Activated CD4-positive, alpha-beta T cell treated with anti-CD3 and anti-CD28 coated beads, Interleukin-2, Interleukin-6, amounts not matched to agents 100 ng/mL and 50 ng/mL, durations not matched to agents 16 hours and 8 hours (primary cell): ENCODE results near the gene ITGB8.

Experiments used
- DNase-seq: peaks from one replicate; pipeline ENCODE4 v3.0.0-alpha.2; 2020

The ITGB8 gene

DNA sequence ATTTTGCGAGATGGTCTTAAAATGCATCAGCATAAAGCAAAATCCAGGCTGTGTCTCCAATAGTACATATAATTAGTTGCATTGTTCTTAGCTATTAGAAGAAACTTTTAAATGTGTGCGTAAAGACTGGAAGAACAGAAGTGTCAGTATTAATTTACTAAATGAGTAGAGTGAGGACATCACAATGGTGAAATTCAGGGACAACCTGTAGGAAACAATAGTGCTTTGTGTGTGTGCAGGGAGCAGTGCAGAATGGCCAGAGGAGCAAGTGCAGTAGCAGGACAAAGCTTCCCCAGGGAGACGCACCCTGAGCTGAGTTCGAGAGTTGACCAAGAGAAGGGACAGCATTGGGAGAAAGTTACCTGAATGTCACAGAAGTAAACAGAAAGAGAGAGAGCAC, 13.7 kb downstream of the ITGB8 start:
- no peak for DNase-seq

- DNase-seq: no peak
Observed at GRCh38 chr7:20346577-20346976, 15.9 kb downstream of the ITGB8 start.

DNA sequence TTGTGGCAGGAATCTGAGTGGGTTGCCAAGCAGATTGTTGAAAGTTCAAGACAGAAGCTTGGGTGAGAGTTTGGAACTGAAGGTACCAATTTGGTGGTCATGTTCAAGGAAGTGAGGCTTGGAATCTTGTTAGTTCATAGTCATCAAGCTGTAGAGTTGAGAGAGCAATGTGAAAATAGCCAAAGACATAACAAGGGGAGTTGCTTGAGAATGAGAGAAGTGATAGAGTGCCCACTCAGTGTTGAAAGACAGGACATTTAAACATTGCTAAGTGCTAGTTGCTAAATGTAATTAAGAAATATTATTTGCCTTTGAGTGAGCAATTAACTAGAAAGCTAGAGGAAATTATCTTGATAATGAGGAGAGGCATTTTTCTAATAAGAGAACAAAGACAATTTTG, 17.0 kb downstream of the ITGB8 start:
- DNase-seq: no peak

DNA sequence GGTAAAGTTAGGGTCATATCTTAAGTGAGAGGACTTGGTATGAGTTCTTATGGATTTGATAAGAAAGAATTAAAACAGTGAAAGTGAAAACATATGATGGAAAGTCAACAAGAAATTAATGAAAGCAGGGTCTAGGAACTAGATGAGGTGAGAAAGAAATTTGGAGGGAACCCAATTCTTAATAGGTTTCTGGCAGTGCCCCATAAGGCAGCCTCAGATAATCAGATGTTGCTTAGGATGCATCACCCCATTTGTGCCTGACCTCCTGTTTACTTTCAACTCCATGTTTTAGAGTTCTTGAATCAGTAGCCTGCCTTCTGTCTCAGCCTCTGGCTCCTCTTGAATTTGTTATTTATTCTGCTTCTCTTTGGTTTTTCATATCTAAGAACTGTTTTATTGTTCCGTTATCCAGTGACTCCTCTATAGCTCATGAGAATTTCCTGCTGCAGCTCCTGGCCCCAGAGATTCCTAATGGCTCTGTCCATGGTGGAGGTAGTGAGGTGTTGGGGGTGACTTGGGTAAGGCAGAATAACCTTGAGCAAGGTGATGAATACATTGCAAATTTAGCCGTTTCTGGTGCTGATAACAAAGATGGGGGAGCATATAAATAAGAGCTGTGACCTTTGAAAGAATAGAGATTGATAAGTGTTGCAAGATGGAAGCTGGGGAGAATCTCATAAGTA, 17.6 kb downstream of the ITGB8 start:
- no peak for DNase-seq

- DNase-seq: no peak
Observed at GRCh38 chr7:20350518-20350951, 19.8 kb downstream of the ITGB8 start.

DNA sequence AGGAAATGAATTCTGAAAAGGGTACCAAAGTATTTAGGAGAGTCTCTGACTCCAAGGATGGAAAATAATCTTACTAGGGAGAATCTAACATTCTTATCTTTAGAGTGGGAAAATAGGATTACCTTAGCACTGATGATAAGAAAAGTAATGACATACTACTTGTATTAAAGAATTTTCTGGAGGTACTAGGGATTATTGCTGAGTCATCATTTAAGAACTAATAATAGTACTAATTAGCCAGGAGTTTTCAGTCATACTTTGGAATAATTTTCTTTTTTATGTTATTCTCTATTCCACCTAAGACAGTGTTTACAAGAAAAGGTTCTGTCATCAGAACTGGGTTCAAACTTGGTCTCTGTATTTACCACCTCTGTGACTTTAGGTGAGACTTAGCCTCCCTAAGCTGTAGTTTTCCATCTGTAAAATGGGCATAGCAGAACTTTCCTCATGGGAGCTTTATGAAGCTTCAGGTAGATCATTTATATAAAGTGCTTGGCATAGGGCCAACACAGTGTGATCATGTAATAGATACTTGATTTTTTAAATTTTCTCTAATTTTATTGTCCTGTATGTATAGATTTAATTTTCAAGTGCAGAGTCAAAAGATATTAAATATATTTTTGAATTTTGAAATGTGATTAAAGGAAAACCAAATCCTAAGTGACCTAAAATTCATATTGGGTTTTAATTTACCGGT, 20.4 kb downstream of the ITGB8 start:
- no peak for DNase-seq

DNA sequence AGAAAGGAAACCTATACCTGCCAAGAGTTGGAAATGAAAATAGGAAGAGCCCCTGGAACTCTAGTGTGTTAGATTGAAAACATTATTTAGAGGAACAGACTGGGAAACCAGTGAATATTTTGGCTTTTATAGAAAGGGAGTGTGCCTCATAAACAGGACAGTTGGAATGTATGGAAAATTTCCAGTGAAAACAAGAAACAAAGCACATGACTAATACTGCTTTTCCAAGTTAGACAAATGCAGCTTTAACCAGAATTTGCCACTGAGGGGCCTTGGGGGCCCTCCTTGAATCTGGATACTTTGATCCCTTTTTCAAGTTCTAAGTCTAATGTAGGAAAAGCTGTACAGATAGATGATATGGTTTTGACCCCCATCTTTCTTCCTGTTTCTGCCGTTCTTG, 21.2 kb downstream of the ITGB8 start:
- DNase-seq: no peak

DNA sequence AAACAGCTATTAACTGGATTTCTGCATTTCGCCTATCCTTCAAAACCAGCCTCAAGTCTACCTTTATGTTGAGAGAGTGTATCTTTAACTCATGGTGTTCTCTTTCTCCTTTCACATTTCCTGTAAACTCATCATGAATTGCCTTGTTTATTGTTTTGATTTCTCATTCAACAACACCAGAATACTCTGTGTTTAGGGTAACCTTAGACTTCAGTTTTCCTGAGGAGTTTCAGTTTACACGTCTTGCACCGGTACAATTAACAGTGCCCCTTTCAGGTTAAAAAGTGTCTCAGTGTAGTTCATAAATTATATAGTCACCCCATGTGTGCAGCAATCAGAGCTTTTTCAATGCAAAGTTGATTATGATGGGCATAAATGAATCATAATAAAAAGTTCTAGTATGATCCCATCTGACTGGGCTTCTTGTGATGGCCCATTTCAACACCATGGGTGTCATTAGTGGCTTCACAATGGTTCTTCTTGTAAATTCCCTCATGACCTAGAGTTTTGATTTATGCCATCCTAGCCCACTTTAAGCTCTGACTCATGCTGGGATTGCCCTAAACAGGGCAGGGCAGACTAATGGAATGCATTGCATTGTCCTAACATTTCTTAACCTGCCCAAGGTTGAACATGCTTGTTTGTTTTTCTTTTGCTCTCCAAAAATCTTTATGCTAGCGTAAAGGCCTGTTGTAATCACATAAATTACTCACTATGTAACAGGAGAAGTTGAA, 22.0 kb downstream of the ITGB8 start:
- DNase-seq: no peak

GRCh38 chr7:20354610-20355528, 24.2 kb downstream of the ITGB8 start:
- no peak for DNase-seq

- no peak for DNase-seq
Observed at GRCh38 chr7:20358106-20358505, 27.4 kb downstream of the ITGB8 start.

DNA sequence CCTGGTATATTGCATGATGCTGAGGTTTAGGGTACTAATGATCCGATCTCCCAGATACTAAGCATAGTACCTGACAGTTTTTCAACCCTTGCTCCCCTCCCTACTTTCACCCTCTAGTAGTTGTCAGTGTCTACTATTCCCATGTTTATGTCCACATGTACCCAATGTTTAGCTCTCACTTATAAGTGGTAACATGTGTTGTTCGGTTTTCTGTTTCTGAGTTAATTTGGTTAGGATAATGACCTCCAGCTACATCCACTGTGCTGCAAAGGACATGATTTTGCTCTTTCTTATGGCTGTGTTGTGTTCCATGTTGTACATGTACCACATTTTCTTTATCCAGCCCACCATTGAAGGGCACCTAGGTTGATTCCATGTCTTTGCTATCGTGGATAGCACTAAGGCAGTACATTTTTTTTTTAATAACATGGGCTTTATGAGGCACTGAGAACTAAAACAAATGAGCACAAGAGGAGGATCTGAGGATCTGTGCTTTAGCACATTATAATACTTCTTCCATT, 28.1 kb downstream of the ITGB8 start:
- no peak for DNase-seq

- no peak for DNase-seq
Observed at GRCh38 chr7:20359341-20359963, 28.8 kb downstream of the ITGB8 start.

DNA sequence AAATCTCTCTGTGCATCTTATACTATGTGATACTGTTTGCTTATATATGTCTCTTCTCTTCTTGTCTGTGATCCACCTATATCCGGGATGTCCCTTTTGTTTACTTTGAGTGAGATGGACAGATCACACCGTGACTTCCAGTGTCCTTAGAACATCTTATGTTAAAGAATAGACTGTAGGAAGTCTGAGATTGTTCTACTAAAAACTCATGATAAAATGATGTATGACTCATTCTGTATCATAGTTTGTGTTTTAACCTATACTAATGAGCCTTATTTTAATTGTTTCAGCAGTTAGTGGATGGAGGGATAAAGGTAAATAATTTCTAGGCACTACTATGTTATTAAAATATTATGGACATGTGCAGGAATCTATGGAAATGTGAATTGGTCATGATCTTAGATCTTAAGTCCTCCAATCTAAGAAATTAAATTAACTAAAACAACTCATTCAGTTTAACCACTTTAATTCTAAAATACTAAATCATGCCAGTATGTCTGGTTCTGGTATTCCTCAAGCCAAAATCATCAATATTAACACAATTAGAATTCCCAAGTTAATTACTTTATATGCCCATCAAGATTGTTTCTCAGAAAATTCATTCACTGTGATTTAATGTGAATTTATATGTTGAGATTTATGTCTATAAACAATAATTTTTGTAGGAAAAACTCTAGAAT, 32.0 kb downstream of the ITGB8 start:
- no peak for DNase-seq

GRCh38 chr7:20364571-20365196, 34.0 kb downstream of the ITGB8 start:
- no peak for DNase-seq

GRCh38 chr7:20365486-20365885, 34.8 kb downstream of the ITGB8 start:
- DNase-seq: no peak

- DNase-seq: no peak
Observed at GRCh38 chr7:20374399-20374798, 43.7 kb downstream of the ITGB8 start.

DNA sequence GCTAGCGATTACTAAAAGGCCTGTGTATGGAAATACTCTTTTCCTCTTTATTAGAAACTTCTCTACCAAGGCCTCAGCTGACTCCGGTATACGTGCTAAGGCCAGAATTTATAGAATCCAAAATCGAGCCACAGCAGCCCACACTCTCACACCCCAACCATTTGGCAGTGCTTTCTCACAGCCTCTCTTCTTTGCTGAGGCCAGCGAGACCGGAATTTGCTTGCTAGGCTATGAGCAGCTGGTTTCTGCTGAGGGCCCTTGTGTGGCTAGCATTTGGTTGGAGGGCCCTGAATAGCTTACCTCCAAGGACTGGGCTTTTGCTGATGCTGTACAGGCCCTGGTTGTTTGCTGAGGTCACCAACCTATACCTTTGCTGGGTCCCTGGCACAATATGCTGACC, 46.1 kb downstream of the ITGB8 start:
- DNase-seq: no peak

DNA sequence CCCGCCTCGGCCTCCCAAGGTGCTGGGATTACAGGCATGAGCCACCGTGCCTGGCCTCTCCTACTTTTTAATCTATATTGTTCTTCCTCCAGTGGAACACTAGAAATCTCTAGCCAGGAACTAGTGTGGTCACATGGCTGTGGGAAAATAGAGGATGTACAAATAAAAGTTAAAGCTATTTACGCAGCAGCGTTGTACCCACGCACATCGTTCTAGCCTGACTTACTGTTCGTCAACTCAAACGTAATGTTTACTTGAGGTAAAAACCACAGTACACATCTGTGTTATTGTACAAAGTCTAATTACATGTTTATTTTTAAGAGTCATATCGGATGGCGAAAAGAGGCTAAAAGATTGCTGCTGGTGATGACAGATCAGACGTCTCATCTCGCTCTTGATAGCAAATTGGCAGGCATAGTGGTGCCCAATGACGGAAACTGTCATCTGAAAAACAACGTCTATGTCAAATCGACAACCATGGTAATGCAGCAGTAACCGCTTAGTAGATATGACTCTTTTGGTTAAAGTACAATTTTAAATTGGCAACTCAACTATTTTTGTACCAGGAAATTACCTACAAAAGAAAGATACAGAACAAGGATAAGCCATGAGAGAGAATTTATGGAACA, 50.8 kb downstream of the ITGB8 start:
- no peak for DNase-seq

DNA sequence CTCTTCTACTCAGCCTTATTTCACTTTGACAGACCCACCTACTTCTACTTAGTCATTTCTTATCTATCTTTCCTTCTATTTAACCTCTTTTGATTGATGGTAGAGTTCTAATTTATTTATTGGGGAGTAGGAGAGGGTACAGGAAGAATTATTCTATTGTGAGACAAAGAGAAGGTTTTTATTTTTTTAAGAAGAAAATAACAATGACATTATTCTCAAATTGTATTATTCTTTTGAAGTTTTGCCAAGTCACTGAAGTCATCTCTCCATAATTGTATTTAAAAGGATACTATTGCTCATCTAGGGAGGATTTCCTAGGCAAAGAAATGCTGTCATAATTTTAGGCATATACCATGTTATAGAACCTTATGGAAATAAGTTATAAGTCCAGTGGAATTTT, 52.7 kb downstream of the ITGB8 start:
- no peak for DNase-seq

DNA sequence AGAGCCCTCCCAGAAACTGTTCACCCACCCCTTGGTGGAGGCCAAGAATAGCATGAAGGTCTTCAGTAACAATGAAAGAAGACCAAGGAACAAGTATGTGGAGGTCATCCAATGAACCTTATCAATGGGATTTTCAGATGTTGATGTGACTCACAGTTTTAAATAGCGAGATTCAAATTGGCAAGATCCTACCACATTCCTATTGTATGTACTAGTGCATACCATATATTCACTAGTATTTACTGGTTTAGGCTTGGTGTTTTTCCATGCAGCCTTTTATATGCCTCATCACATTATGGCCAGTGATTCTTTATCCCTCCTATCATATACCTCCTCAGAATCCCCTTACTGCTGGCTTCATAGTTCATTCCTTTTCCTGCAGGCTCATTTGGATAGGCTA, 54.4 kb downstream of the ITGB8 start:
- no peak for DNase-seq

DNA sequence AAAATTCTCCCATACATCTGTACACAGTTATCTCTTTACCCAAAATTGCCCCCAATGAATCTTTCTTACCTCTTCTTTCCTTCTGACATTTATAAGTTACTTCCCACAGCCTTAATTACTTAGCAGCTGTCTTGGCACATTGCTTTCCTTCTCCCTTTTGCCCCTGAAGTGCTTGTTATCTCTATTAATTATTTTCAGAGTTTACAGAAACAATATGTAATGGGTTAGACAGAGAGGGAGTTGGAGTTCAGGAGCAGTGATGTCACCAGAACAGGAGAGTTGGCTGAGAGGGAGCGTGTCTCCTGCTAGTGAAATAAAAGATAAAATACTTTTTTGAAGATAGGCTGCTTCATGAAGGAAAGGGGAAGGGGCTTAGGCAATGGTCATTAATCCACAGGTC, 57.4 kb downstream of the ITGB8 start:
- DNase-seq: no peak
